Thymus (tissue), 11 donors: ENCODE measurements around the gene EBP. TPM values are rescaled to one million over a fixed set of nuclear protein-coding genes. Genes with fewer than 3 reads are reported as not detected.
A peak's percentile ranks its signal among the peaks of the same experiment; 100 is the strongest.

Experiments used
- DNase-seq, 9 donors: peaks; one replicate each; pipeline ENCODE4 v3.0.0-alpha.2; 2013; ENCODE audit warnings: low spot score in 9 of 9, low read depth in 6 of 9, missing footprints in 1 of 9
- H3K27ac ChIP-seq, 2 donors: one replicate each; pipeline ENCODE4 v1.5.1; 2013; ENCODE audit warnings: control low read depth in 1 of 2, low read depth in 1 of 2, low read length in 1 of 2, mild to moderate bottlenecking in 1 of 2, moderate library complexity in 1 of 2
- H3K27me3 ChIP-seq, 2 donors: one replicate each; pipeline ENCODE4 v1.5.1; 2013; ENCODE audit warnings: low read length in 1 of 2; ENCODE audit not compliant: control insufficient read depth in 2 of 2, insufficient read depth in 1 of 2
- H3K36me3 ChIP-seq, 2 donors: one replicate each; pipeline ENCODE4 v1.5.1; 2013; ENCODE audit warnings: low read length in 1 of 2, mild to moderate bottlenecking in 1 of 2, moderate library complexity in 1 of 2; ENCODE audit not compliant: control insufficient read depth in 2 of 2, insufficient read depth in 2 of 2
- H3K4me1 ChIP-seq, 2 donors: one replicate each; pipeline ENCODE4 v1.5.1; 2013; ENCODE audit warnings: low read length in 2 of 2; ENCODE audit not compliant: control insufficient read depth in 2 of 2, insufficient read depth in 2 of 2
- H3K4me3 ChIP-seq, 2 donors: one replicate each; pipeline ENCODE4 v1.5.1; 2013; ENCODE audit warnings: low read length in 2 of 2, control low read depth in 1 of 2, mild to moderate bottlenecking in 1 of 2
- H3K9me3 ChIP-seq, 2 donors: one replicate each; pipeline ENCODE4 v1.5.1; 2013; ENCODE audit warnings: low read length in 1 of 2, mild to moderate bottlenecking in 1 of 2; ENCODE audit not compliant: control insufficient read depth in 2 of 2, insufficient read depth in 1 of 2
- WGBS: extraction: QIAGEN DNeasy Blood & Tissue Kit; methylation state at CpG from one replicate; pipeline ENCODE4 v1.1.7; 2013; 5-methylcytosine and 5-hydroxymethylcytosine counted together
- polyA plus RNA-seq: library from polyadenylated mRNA; stranded (reverse); fragments of 200-250 nt; gene quantifications from one replicate; pipeline ENCODE4 v1.2.3, GENCODE V29; 2013
- total RNA-seq: library from RNA; stranded (reverse); fragments of 120-200 nt; gene quantifications from one replicate; pipeline ENCODE4 v1.2.4, GENCODE V29; 2013
- donor health status: healthy.

The EBP gene
- total and polyA plus RNA-seq, 2 donors = 39.9 to 55.6 TPM

DNA sequence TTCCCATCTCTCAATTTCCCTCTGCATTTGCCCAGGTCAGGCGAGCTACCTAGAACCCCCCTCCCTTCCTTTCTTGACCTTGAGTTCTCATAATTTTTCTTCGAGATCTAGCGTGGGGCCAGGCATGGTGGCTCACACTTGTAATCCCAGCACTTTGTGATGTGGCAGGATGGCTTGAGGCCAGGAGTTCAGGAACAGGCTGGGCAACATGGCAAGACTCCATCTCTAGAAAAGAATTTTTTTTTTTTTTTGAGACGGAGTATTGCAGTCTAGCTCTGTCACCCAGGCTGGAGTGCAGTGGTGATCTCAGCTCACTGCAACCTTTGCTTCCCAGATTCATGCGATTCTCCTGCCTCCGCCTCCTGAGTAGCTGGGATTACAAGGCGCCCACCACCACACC lies 17.3 kb upstream of the EBP start:
- Histone ChIP-seq H3K27ac (no peak overlapping the region), H3K36me3 (no peaks in the 10 kb centered on the region), H3K4me3 (no peak overlapping the region), H3K27me3 (no peaks in the 10 kb centered on the region), H3K4me1 (peaks cover under 1 to 3% of the 10 kb centered on the region in 2 donors), H3K9me3 (no peaks in the 10 kb centered on the region)
- DNase-seq = no peak
- WGBS = 93% methylated on average over 7 of the region's 7 CpGs

DNA sequence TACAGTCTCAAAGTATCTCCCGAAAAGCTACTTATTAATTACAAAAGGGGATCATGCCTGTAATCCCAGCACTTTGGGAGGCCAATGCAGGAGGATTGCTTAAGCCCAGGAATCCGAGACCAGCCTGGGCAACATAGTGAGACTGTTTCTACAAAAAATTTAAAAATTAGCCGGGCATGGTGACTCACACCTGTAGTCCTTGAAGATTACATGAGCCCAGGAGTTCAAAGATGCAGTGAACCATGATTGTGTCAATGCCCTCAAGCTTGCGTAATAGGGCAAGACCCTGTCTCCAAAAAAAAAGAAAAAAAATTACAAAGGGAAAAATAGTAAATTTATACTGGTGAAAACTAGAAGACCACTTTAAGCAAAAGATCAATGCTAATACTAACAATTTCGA lies 16.1 kb upstream of the EBP start:
- Histone ChIP-seq H3K27ac (no peak overlapping the region), H3K36me3 (no peaks in the 10 kb centered on the region), H3K27me3 (no peaks in the 10 kb centered on the region), H3K9me3 (no peaks in the 10 kb centered on the region), H3K4me3 (no peak overlapping the region), H3K4me1 (peaks cover 5 to 8% of the 10 kb centered on the region in 2 donors)
- no peak for DNase-seq
- WGBS = 96% methylated on average over 5 of the region's 5 CpGs

DNA sequence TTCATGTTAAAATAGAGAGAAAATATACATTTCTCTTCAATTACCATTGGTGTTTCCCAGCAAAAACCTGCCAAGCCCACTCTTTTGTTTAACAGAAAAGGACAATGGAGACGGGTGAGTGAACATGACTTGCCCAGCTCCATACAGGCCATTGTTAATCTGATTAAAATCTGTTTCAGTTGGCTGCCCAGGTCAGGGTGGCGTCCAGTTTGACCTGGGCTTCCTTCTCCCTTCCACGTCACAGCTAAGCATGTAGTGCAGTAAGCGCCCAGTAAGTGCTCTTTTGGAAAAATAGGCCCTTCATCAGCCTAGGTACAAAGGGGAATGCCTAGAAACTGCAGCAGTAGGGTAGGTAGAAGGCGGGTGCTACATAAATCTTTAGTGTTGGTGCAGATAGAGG lies 14.4 kb upstream of the EBP start:
- peaks cover 5 to 8% of the 10 kb centered on the region in 2 donors for H3K4me1 ChIP-seq
- no peak for DNase-seq
- WGBS = 97% methylated on average over 5 of the region's 5 CpGs

DNA sequence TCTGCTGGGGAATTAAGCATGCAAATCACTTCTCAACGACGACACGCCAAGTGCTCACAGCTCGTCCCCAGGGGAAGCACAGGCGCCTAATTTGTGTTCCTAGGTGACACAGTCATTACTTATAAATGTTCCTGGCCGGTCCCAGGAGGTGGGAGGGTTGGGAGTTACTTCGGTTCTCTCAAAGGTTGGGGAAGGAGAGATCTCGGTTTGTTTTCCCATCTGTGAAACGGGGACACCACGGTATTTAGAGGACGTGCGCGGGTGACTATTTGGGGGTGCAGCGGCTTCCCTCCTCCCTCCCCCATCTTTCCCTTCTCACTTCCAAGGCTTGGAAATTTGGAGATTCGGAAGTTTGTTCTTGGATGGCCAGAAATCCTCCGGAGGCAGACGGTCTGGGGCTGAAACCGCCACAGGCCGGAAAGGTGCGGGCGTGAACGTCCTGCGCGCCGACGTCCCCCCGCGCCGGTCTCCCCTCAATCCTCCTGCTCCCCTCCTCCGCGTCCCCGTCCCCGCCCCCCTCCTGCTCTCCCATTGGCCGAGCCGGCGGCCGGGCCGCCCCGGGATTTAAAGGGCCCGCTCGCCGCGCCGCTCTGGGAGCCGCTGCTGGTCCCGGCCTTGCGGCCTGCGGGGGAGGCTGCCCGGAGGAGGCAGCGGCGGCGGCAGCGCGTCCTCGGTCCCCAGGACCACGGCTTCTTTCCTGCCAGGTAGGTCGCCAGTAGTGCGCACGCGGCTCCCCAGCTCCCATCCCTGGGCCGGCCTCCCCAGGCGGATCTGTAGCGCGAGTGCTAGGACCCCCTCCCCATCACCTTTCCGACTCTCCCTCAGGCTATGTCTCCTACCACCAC lies 13.0 kb upstream of the EBP start, which contains the start of gene PORCN:
PORCN (plus strand) TSS at position 593 of the 845 bp plus-strand sequence. CDS start 829 bp downstream, outside the sequence.
- H3K36me3 ChIP-seq = no peaks in the 10 kb centered on the region
- H3K4me1 ChIP-seq = peaks cover 5 to 8% of the 10 kb centered on the region in 2 donors
- DNase-seq = peak in 8 of 9 donors; percentile 17 to 81 (median 53)
- H3K27me3 ChIP-seq = no peaks in the 10 kb centered on the region
- H3K27ac ChIP-seq = peak within 1 kb of the TSS; percentile 17 to 58
- H3K4me3 ChIP-seq = peak within 1 kb of the TSS; percentile 70 to 75
- under 1% methylated on average over 64 of the region's 65 CpGs for WGBS
- H3K9me3 ChIP-seq = peaks cover 0 to 4% of the 10 kb centered on the region in 2 donors

More for the DNA sequence above, 14.4 kb upstream of the EBP start:
- Histone ChIP-seq H3K36me3 (no peaks in the 10 kb centered on the region), H3K27ac (no peak overlapping the region), H3K4me3 (no peak overlapping the region), H3K27me3 (no peaks in the 10 kb centered on the region), H3K9me3 (peaks cover 0 to 2% of the 10 kb centered on the region in 2 donors)

DNA sequence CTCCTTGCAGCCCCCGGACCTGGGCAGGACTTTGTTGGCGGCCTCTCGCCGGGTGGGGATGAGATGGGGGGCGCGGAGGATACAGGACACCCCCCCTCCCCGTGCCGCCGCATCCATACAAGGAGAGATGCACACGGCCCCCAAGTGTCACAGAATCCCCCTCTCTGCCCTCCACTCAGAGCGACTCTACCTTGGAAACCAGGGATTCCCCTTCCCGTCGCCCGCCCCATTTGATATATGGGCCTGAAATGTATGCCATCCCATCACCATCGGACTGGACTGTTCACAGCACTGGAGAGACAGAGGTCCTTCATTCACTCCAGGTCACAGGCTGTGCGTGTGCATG lies 12.4 kb upstream of the EBP start:
- WGBS = 9% methylated on average over 16 of the region's 16 CpGs
- H3K4me3 ChIP-seq = peak overlapping the region; percentile 70 to 75
- peak overlapping the region in 1 of 2 donors; percentile 58 for H3K27ac ChIP-seq
- H3K9me3 ChIP-seq = peaks cover 0 to 4% of the 10 kb centered on the region in 2 donors
- H3K27me3 ChIP-seq = no peaks in the 10 kb centered on the region
- no peak for DNase-seq
- H3K4me1 ChIP-seq = peaks cover 5 to 8% of the 10 kb centered on the region in 2 donors
- H3K36me3 ChIP-seq = no peaks in the 10 kb centered on the region

DNA sequence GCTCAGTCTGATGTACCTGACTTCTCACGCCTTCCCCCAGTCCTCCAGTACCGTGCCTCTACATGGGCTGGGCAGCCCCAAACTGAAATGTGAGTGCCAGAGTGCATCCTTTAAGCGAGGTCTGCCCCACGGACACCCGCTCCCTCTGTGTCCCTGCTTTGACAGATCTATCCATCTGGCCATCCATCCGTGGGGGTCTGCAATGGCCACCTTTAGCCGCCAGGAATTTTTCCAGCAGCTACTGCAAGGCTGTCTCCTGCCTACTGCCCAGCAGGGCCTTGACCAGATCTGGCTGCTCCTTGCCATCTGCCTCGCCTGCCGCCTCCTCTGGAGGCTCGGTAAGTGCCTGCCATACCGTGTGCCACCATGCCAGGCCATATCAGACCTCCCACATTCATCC lies 12.0 kb upstream of the EBP start:
- peak overlapping the region; percentile 70 to 75 for H3K4me3 ChIP-seq
- H3K27ac ChIP-seq = no peak overlapping the region
- WGBS = 94% methylated on average over 11 of the region's 11 CpGs
- DNase-seq = peak in 1 of 9 donors; percentile 11
- H3K4me1 ChIP-seq = peaks cover 5 to 8% of the 10 kb centered on the region in 2 donors
- H3K36me3 ChIP-seq = peaks cover 0 to 3% of the 10 kb centered on the region in 2 donors
- H3K27me3 ChIP-seq = no peaks in the 10 kb centered on the region
- H3K9me3 ChIP-seq = peaks cover 0 to 4% of the 10 kb centered on the region in 2 donors

DNA sequence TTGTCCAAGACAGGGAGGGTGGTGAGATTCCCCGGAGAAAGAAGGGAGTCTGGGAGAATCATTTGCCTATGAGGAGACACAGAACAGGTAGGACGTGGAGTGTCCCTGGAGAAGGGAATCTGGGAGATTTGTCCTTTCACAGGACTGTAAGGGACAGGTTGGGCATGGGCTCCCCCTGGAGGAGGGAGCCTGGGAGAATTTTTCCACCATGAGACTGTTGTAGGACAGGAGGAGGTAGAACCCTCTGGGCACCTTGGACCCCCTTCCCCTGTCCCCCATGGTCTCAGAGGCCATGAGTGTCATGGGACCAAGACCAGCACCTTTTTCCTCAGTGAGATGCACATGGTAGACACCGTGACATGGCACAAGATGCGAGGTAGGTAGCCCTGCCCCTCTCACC lies 10.0 kb upstream of the EBP start:
- Histone ChIP-seq H3K9me3 (peaks cover 0 to 4% of the 10 kb centered on the region in 2 donors), H3K27me3 (no peaks in the 10 kb centered on the region), H3K27ac (no peak overlapping the region), H3K36me3 (peaks cover 0 to 9% of the 10 kb centered on the region in 2 donors), H3K4me1 (peaks cover 5 to 8% of the 10 kb centered on the region in 2 donors), H3K4me3 (no peak overlapping the region)
- WGBS = 91% methylated on average over 4 of the region's 4 CpGs
- no peak for DNase-seq

DNA sequence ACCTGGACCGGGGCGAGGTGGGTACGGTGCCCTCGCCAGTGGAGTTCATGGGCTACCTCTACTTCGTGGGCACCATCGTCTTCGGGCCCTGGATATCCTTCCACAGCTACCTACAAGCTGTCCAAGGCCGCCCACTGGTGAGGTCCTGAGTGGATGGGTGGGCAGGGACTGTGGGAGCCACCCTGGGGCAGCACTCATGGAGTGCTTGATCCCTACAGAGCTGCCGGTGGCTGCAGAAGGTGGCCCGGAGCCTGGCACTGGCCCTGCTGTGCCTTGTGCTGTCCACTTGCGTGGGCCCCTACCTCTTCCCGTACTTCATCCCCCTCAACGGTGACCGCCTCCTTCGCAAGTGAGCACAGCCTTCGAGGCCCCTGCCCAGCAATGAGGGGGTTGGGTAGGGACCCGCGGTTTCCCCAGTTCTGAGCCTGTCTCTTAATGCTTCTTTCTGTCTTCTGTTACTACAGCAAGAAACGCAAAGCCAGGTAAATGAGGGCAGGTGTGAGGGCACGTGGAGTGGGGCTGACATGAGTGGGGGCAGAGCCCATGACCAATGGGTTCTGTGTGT lies 9.2 kb upstream of the EBP start:
- Histone ChIP-seq H3K4me3 (no peak overlapping the region), H3K9me3 (peaks cover 0 to 4% of the 10 kb centered on the region in 2 donors), H3K4me1 (peaks cover 5 to 13% of the 10 kb centered on the region in 2 donors), H3K27me3 (no peaks in the 10 kb centered on the region), H3K36me3 (peaks cover 0 to 9% of the 10 kb centered on the region in 2 donors), H3K27ac (no peak overlapping the region)
- 97% methylated on average over 20 of the region's 20 CpGs for WGBS
- DNase-seq = no peak

DNA sequence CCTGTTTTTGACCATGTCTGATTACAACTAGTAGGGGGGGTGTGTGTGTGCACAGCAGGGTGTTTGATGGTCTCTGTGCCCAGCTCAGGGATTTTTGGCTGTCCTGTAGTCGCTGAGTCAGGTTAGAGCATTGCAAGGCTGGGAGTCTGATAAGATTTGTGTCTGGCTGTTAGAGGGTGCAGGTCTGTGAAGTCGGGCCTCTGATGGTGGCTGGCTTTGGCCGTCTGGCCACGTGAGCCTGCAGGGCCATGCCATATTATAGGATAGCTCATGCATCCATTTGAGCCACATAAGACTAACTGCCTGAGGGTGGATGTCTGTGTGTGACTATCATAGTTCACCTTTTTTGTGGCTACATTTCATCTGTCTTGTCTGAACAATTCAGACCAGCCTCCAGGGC lies 7.9 kb upstream of the EBP start:
- peaks cover 0 to 4% of the 10 kb centered on the region in 2 donors for H3K9me3 ChIP-seq
- no peak for DNase-seq
- H3K27ac ChIP-seq = no peak overlapping the region
- H3K27me3 ChIP-seq = no peaks in the 10 kb centered on the region
- H3K4me1 ChIP-seq = peaks cover 5 to 11% of the 10 kb centered on the region in 2 donors
- WGBS = 99% methylated on average over 4 of the region's 4 CpGs
- peaks cover 0 to 9% of the 10 kb centered on the region in 2 donors for H3K36me3 ChIP-seq
- H3K4me3 ChIP-seq = no peak overlapping the region
